Activated CD8-positive, alpha-beta memory T cell treated with anti-CD3 and anti-CD28 coated beads, Interleukin-2, amount 50 U/mL, for 1 hour (primary cell): ENCODE measurements around the gene EIF4G3.
"Not testable (repeated sequence)": the region's sequence is repeated elsewhere in the genome, so short reads cannot be mapped to it uniquely, and the experiment has no call there.

Source experiments
- DNase-seq: peaks from one replicate; pipeline ENCODE4 v3.0.0-alpha.2; 2020; ENCODE audit errors: extremely low read depth

EIF4G3 gene

DNA sequence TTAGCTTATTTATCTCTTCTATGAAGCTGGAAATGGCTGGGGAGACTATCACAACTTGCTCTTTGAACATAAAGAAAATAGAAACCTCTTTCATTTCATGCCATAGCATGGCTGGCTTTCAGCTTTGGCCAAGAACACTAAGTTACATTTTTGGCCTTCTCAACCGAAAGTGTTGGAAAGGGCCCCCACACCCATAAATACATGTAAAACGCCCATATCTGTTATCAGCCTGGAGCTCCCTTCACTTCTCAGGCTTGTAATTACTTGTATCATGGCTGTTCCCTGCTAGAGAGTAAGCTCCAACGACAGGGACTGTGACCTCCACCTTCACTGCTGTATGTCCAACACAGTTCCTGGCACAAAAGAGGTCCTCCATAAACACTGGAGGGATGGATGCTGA, 12.7 kb upstream of the EIF4G3 start:
- no peak for DNase-seq

DNA sequence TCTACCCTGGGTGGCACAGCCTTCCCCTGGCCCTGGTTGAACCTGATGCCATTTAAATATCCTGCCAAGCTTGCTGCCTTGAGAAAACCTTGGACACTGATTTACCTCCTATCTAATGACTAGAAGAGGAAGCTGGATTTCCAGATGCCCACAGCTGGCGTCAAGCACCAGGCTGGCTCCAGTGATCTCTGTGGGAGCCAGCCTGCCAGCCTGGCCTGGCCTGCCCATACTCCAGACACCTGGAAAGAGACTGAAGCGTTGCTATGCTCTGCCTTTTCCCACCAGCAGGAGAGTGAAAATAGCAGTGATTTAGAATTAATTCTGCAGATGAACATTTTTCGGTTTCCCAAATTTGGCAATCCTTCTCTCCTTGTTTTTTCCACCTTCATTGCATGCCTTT, 11.5 kb upstream of the EIF4G3 start:
- no peak for DNase-seq

DNA sequence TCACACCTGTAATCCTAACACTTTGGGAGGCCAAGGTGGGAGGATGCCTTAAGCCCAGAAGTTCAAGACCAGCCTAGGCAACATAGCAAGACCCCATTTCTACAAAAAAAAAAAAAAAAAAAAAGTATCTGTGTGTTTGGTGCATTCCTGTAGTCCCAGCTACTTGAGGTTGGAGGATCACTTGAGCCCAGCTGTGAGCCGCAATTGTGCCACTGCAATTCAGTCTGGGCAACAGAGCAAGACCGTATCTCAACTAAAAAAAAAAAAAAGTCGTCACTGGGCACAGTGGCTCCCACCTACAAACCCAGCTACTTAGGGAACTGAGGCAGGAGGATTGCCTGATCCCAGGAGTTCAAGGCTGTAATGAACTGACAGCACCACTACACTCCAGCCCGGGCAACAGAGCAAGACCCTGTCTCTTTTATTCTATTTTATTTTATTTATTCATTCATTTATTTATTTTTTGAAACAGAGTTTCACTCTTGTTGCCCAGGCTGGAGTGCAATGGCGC, 8.6 kb upstream of the EIF4G3 start:
- DNase-seq, result no peak

DNA sequence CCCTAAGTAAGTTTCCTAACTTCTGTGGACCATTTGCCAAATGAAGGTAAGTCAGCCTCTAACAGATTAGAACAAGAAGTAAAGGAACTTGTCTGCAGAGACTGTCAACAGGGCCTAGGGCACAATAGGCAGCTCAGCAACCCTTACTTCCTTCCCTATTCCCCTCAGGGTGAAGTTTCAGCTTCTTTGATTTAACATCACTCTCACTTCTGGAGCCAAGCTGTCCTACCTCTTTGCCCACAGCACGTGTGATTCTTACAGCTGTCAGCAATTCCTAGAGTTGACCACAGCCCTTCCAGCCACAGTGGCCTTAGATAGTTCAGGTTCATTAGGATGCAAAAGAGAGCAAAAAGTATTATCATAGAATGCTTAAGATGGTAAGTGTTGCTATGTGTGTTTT, 7.6 kb upstream of the EIF4G3 start:
- DNase-seq, result no peak

DNA sequence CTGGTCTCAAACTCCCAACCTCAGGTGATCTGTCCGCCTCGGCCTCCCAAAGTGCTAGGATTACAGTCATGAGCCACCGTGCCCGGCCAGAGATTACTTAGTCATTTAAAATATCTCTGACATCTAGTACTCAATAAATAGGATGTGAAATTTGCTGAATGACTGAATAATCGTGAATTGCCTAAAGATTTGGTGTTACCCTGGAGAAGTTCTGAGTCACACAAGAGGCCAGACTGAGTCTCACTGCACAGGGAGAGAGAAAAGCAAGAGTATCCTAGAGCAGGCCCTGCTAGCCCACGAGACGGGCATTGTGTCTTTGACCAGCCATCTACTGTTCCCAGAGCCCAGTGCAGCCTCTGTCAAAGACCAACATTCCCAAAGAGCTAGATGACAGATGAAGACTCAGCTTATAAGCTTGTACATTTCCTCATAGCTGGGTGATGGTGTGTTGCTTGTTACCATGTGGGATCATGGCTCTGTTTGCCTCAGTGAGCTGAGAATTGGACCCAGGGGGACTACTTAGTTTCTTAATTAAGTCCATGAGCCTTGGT, 5.6 kb upstream of the EIF4G3 start:
- DNase-seq, result no peak

DNA sequence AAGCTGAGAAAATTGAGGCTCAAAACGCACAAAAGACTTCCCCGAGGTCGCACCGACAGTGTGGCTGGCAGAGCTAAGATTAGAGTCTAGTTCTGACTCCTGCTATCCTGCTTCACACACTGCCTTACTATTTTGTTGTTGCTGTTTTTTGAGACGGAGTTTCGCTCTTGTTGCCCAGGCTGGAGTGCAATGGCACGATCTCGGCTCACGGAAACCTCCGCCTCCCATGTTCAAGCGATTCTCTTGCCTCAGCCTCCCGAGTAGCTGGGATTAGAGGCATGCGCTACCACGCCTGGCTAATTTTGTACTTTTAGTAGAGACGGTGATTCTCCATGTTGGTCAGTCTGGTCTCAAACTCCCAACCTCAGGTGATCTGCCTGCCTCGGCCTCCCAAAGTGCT, 1.6 kb upstream of the EIF4G3 start:
- not testable (repeated sequence) for DNase-seq

DNA sequence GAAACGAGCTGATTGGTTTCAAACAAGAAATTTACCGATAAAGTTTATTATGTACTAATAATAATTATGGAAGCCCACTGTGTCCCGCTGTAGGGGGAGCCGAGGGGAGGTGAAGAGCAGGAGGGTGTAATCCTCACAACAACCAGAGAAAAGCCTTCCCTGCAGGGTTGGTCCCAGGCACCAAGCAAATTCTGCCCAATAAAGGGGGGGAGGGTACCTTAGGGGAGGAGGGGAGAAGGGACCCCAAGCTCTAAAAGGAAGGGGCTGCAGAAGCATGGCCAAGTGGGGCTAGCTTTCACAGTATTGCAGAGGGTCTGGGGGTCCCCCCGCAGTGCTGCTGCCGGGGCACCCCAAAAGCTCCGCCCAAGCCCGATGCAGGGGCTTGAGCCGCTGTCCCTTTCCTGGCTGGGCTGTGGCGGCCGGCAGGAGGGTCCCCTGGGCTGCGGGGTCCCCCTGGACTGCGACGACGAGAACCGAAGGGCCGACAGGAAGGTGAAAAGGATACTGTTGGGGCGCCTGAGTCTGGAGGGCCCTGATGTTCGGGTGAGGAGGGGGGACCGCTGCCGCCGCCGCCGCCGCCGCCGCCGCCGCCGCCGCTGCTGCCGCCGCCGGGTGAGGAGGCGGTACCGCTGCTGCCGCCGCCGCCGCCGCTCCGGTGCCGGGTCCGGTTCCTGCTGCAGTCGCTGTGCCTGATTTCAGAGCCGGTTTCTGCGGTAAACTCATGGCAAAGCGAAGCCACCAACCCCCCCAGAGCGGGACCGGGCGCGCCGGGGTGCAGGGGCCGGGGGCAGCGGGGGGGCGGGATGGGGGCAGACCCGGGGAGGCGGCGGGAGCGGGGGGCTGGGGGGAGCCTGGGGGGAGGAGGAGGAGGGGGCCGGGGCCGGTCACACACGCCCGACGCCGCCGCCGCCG, 771 bp downstream of the EIF4G3 start:
- DNase-seq, result no peak

DNA sequence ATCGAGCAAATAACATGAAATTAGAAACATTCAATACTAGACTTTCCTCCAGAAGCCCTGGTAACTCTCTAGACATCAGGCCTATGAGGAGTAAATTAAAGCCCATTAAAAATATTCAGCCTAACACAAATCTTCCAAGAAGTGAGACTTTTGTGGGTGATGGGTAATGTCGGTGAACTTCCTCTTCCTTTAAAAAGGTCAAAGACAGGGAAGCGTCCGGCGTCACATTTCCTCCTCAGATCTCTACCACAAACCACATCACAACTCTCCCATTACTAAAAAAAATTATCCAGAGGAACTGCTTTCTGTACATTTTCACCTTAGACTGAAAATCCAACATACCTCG, 1.4 kb downstream of the EIF4G3 start:
- no peak for DNase-seq

DNA sequence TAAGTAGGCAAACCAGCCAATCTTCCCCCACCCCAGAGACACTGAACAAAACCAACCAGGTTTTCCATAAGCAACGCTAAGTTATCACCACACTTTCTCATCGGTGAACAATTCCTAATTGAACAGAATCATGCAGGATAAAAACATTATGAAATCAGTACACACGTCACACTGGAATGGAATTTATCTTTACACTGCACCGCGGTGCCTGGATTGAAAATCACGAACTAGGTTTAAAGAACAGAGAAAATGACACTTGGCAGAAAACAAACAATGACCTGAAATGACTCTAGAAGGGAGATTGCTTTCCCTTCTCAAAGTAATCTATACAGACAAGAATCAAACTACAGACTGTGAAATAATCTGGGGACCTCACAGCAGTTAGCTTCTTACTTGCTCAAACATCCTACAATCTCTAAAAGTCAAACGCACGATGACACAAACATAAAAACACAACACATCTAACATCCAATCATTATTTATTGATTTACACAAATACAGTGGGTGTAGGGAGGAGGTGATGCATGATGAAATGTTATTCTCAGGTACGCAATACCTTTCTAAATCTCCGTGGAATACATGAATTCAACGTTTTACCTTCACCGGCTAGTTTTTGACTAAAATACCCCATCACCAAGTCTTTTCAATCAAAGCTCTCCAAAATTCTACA, 1.9 kb downstream of the EIF4G3 start:
- DNase-seq, result no peak

DNA sequence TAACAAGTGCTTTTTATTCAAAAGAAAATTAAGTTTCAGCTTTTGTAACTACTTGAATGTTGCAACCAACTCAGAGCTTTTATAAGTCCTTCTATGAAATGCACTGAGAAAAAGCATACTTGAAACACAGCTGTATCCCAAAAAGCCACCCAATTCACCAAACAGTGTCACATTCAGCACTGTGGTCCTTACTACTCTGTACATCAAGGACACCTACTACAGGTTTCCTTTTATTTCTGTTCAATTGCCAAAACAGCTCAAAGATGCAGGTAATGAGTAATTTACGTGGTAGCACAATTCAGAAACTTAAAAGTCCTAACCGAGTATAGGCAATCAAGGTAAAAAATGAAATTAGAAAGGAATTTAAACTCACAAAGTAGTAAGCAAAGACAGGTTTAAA, 2.5 kb downstream of the EIF4G3 start:
- no peak for DNase-seq

DNA sequence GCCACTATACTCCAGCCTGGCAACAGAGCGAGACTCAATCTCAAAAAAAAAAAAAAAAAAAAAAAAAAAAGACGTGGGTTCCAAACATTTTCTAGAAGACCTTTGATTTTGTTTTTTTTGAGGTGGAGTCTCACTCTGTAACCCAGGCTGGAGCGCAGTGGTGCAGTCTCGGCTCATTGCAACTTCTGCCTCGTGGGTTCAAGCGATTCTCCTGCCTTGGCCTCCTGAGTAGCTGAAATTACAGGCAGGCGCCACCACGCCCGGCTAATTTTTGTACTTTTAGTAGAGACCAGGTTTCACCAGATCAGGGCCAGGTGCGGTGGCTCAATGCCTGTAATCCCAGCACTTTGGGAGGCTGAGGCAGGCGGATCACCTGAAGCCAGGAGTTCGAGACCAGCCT, 3.6 kb downstream of the EIF4G3 start:
- DNase-seq, result not testable (repeated sequence)

DNA sequence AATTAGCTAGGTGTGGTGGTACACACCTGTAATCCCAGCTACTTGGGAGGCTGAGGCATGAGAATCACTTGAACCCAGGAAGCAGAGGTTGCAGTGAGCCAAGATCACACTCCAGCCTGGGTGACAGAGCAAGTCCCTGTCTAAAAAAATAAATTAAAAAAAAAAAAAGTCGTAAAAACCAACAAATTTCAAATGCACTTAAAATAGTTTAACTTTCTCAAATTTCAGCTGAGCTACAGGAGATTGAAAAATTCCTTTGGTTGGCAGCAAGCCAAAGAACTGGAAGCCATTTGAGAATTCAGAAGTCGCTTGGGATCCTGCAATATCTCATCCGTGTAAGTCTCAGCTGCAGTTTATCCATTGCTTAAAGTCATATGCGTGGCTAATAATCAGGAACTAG, 5.9 kb downstream of the EIF4G3 start:
- not testable (repeated sequence) for DNase-seq

DNA sequence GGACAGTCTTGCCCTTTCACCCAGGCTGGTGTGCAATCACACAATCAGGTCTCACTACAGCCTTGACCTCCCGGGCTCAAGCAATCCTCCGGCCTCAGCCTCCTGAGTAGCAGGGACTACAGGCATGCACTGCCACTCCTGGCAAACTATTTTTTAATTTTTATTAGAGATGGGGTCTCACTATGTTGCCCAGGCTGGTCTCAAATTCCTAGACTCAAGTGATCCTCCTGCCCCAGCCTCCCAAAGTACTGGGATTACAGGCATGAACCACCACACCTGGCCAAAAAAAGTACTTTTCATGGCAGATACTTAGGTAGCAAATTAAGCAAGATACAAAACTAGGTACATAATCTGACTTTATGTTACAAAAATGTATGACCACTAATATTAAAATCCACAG, 8.3 kb downstream of the EIF4G3 start:
- no peak for DNase-seq

DNA sequence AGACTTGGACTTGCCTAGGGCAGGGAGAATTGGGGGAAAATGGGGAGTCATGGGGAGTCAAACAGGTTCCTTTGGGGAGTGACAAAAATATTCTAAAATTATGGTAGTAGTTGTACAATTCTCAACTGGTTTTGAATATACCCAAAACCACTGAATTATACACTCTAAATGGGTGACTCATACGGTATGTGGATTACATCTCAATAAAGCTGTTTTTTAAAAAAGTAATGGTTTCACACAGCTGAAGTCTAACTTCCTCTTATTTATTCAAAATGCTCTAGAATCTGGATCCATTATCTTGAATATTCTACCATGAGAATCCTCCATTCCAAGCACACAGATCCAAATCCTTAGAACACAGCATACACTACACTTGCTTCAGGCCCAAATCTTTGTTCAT, 11.1 kb downstream of the EIF4G3 start:
- DNase-seq, result no peak

DNA sequence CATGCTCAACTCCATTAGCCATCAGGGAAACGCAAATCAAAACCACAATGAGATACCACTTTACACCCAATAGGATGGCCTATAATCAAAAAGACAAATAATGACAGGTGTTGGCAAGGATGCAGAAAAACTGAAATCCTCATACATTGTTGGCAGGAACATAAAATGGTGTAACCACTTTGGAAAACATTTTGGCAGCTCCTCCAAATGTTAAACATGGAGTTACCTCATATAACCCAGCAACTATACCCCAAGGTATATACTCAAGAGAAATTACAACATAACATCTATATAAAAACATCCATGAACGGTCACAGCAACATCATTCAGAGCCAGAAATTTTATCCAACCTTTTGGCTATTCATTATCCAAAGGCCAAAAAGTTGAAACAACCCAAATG, 11.6 kb downstream of the EIF4G3 start:
- no peak for DNase-seq

DNA sequence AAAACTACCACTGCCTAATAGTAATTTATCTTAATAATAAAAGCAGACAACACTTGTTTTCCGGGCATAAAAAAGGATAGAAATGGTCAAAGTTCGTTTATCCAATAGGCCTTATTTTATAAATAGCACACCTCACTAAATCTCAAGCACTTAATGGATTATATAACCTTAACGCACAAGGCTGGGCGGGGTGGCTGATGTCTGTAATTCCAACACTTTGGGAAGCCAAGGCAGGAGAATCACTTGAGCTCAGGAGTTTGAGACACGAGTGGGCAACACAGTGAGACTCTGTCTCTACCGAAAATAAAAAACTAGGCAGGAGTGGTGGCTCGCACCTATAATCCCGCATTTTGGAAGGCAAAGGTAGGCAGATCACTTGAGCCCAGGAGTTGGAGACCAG, 12.4 kb downstream of the EIF4G3 start:
- no peak for DNase-seq

DNA sequence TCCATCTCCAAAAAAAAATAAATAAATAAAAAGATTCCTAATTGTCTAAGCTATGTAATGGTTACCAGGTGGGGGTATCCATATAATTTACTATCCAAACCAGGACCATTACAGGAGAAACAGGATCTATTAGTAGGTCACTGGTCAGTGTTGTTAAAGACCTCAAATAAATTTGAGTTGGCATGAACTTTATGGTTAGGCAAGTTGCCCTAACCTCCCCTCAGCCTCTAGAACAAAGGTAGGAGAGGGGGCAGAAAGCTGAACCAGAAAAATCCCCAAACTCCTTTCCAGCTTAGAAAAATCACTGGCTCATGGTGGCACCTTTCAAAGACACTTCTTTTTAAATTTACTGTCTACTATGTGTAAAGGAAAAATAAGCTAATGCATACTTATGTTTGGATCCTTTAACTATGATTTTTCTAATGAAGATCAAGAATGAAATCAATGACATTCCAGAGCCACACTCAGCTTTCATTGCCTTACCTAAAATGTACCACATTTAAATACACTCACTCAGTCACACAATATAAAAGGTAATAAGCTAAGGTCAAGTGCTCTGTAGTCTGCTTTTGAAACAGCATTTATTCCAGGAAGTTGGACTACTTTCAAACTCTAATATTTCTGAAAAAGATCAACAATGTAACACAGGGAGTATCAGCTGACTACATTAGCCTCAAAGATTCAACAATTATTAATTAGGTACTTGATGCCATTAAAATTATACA, 13.8 kb downstream of the EIF4G3 start:
- DNase-seq, result no peak

DNA sequence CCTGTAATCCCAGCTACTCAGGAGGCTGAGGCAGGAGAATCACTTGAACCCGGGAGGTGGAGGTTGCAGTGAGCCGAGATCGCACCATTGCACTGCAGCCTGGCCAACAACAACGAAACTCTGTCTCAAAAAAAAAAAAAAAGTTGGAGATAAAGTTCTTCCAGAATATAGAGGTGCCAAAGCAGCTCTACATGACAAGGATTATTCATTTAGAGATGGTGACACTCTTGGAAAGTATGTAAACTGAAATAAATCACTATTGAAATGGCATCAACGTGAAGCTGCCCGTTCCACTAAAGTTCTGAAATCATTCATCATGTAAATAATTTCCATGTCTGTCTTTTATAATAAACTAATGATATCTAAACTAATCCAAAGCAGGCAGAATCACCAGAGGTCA, 14.9 kb downstream of the EIF4G3 start:
- no peak for DNase-seq

DNA sequence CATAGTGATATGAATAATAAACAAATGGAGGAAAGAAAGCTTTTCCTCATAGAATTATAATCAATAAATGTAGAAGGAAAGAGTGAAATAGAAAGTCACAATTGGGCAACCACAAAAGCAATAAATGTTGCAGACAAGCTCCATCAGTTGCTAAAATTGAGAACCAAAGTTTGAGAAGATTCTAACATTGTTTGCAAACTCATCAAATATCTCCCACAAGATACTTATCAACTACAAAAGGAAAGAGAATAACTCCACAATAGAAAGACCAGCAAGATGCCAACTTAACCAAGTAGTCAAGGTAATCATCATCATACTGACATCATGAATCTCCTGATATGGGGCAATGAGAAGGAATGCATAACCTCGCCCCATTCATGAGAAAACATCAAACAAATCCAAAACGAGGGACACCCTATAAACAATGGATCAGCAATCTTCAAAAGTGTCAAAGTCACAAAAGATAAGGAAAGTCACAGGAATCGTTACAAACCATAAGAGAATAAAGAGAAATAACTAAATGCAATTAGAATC, 16.4 kb downstream of the EIF4G3 start:
- DNase-seq, result no peak

DNA sequence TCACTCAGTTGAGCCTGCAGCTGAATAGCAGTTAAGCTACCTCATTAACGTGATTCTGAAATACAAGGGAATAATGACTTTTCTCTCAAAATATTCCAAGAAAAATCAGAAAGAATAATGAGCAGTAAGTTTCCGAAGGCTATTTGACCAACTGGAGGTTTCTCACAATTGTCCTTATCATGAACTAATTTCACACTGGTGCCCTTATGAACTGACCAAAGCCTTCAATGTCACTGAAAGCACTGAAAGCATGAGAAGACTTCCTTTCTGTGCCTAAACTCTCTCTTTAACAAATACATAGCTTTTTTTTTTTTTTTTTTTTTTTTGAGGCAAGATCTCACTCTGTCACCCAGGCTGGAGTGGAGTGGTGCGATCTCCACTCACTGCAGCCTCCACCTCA, 18.8 kb downstream of the EIF4G3 start:
- no peak for DNase-seq

DNA sequence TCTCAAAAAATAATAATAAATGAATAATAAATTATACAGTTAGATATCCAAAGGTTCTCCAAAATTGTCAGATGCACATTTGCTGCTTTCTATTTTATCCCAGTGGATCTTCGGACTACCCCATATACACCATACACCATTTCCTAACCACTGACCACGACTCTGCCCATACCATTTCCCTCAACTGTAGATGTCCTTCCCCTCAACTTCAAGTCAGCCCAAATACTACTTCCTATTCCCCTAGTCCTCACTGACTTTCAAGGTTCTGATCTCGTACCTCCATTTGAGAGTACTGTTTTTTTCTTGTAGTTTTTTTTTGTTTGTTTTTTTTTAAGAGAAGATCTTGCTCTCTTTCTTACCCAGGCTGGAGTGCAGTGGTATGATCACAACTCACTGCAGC, 19.6 kb downstream of the EIF4G3 start:
- no peak for DNase-seq

DNA sequence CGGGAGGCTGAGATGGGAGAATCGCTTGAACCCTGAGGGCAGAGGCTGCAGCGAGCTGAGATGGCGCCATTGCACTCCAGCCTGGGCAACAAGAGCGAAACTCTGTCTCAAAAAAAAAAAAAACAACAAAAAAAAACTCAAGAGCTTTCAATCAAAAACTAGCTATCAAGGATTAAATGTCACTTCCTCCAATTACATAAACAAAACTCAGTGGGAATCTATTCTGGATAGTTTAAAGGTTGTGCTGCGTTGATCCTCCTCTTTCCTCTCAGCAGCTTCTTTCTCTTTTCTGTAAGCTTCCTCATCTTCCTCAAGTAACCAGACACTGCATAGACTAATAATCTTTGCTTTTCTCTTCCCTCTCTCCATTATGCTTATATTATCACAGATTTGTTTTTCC, 20.7 kb downstream of the EIF4G3 start:
- no peak for DNase-seq
